ENCODE results near the gene WDR19. TPM values are rescaled to one million over a fixed set of nuclear protein-coding genes. Genes with fewer than 3 reads are reported as not detected.

WDR19 gene
- total RNA-seq, 1 experiment from 2014 or later, result 23.3 TPM

DNA sequence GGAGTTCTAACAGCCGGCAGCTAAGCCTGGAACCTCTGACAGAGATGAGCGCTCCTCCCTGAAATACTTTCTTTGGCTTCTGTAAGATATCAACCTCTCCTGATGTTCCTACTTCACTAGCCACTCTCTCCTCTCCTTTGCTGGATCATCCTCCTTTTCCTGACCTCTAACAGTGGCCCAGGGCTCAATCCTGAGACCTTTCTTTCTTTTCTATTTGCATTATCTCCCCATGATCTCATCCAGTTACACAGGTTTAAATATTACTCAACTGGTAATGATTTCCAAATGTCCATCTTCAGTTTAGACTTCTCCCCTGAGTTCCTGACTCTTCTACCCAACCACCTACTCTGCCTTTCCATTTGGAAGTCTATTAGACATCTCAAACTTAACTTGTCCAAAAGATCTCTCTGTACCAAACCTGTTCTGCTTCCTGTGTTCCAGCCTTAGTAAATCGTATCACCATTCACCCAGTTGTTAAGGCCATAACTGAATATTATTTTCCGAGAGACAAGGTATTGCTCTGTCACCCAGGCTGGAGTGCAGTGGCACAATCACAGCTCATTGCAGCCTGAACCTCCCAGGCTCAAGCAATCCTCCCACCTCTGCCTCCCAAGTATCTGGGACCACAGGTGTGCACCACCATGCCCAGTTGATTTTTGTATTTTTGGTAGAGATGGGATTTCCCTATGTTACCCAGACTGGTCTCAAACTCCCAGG, 142.7 kb downstream of the WDR19 start:
- H2AK5ac ChIP-seq (ENCODE audit: insufficient read length, low read length), result no peak overlapping the region
- H3K14ac ChIP-seq (ENCODE audit: insufficient read depth, low read length), result no peak overlapping the region
- TF ChIP-seq, protein P1, sequence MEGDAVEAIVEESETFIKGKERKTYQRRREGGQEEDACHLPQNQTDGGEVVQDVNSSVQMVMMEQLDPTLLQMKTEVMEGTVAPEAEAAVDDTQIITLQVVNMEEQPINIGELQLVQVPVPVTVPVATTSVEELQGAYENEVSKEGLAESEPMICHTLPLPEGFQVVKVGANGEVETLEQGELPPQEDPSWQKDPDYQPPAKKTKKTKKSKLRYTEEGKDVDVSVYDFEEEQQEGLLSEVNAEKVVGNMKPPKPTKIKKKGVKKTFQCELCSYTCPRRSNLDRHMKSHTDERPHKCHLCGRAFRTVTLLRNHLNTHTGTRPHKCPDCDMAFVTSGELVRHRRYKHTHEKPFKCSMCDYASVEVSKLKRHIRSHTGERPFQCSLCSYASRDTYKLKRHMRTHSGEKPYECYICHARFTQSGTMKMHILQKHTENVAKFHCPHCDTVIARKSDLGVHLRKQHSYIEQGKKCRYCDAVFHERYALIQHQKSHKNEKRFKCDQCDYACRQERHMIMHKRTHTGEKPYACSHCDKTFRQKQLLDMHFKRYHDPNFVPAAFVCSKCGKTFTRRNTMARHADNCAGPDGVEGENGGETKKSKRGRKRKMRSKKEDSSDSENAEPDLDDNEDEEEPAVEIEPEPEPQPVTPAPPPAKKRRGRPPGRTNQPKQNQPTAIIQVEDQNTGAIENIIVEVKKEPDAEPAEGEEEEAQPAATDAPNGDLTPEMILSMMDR (conservative IDR thresholded peaks at IDR 0.05), result no peak
- H3K4ac ChIP-seq (ENCODE audit: low read depth, low read length), result no peak overlapping the region
- peaks cover 4% of the 10 kb centered on the region for H3K79me1 ChIP-seq (ENCODE audit: insufficient read depth, low read depth, low read length, poor library complexity, severe bottlenecking)
- H3K27me3 Mint-ChIP-seq (ENCODE audit: low read depth), result no peaks in the 10 kb centered on the region
- no peak overlapping the region for H3T11ph ChIP-seq (ENCODE audit: low read length)
- H3K9me3 Mint-ChIP-seq, result no peaks in the 10 kb centered on the region
- H3K18ac ChIP-seq (ENCODE audit: insufficient read length, low read depth, low read length), result no peak overlapping the region
- H3K79me2 ChIP-seq (ENCODE audit: insufficient read depth, low read length), result peaks cover 2% of the 10 kb centered on the region; the same call in 1 of the 2 replicates
- H3K36me3 Mint-ChIP-seq (ENCODE audit: insufficient read depth in 1 of 3, low read depth in 3 of 3), result peaks cover 5 to 42% (median 18%) of the 10 kb centered on the region in 3 experiments; a peak in 6 of 7 replicates
- no peak overlapping the region for H2BK12ac ChIP-seq (ENCODE audit: insufficient read length, low read depth, low read length)
- no peak overlapping the region for H3K56ac ChIP-seq (ENCODE audit: insufficient read length, low read depth, low read length)
- no peak overlapping the region for H3K23ac ChIP-seq (ENCODE audit: insufficient read length, low read depth, low read length)
- no peak overlapping the region for H3K27ac ChIP-seq (ENCODE audit: insufficient read length, low read depth, low read length)
- DNase-seq, result no peak
- H2BK5ac ChIP-seq (ENCODE audit: insufficient read length, low read length), result no peak overlapping the region
- H3K4me3 Mint-ChIP-seq, result no peak overlapping the region
- no peaks in the 10 kb centered on the region for H4K20me1 ChIP-seq (ENCODE audit: control insufficient read depth, insufficient read depth, insufficient read length)
- H3K27me3 ChIP-seq (ENCODE audit: insufficient read depth, low read length), result no peaks in the 10 kb centered on the region
- H4K91ac ChIP-seq (ENCODE audit: insufficient read length, low read depth, low read length), result no peak overlapping the region
- H4K8ac ChIP-seq (replicated peaks; ENCODE audit: insufficient read length, low read depth, low read length), result no peak overlapping the region
- no peak overlapping the region for H3K4me2 ChIP-seq (ENCODE audit: insufficient read depth, insufficient read length, low read length)
- peak overlapping the region in 1 of 3 experiments; percentile 35; a peak in 2 of 7 replicates for H3K27ac Mint-ChIP-seq
- no peak overlapping the region for H3K9ac ChIP-seq (ENCODE audit: extremely low read depth, insufficient read length, low read length)
- H3K23me2 ChIP-seq (ENCODE audit: insufficient read length, low read depth, low read length, poor library complexity, severe bottlenecking), result no peaks in the 10 kb centered on the region
- no CpG with 5 or more reads among the region's 4 CpGs for WGBS (ENCODE audit: extremely low coverage, insufficient read length, low lambda C conversion rate)
- no peak overlapping the region for H2BK15ac ChIP-seq (ENCODE audit: low read depth, low read length)
- no peaks in the 10 kb centered on the region for H3K4me1 Mint-ChIP-seq
- H3K9me3 ChIP-seq (ENCODE audit: control insufficient read depth, low read depth, low read length), result no peaks in the 10 kb centered on the region
- no peak overlapping the region for H2BK20ac ChIP-seq (ENCODE audit: low read depth, low read length, poor library complexity, severe bottlenecking)
- H3K4me1 ChIP-seq (ENCODE audit: insufficient read depth, low read length), result no peaks in the 10 kb centered on the region
- no peak overlapping the region for H2BK120ac ChIP-seq (ENCODE audit: low read depth, low read length, poor library complexity, severe bottlenecking)
- no peak overlapping the region for H2AFZ ChIP-seq (ENCODE audit: low read length)
- H4K5ac ChIP-seq (ENCODE audit: insufficient read length, low read depth, low read length), result no peak overlapping the region
